Stimulated activated CD4-positive, alpha-beta T cell treated with anti-CD3 and anti-CD28 coated beads, Interleukin-15, amount 100 ng/mL, for 24 hours (primary cell): Measurements from ENCODE around the gene BNC2.

Source experiments
- DNase-seq: peaks from one replicate; pipeline ENCODE4 v3.0.0-alpha.2; 2020

BNC2 gene

DNA sequence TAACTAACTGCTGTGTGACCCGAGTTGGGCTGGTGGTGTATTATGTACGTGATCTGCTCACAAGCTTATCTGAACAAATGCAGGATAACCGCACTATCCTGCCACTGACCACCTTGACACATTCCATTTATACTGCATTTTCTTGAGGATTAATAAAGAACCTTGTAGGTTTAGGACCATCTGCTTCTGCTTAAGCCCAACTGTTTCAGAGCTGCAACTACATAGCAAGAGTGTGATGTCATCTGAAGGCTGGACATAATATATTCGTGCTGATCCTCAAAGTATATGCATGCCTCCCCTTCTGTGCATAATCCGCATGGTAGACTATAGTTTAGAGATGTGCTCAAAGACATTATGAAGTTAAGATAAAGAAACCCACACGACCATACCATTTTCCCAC lies 435.9 kb downstream of the BNC2 start:
- no peak for DNase-seq

DNA sequence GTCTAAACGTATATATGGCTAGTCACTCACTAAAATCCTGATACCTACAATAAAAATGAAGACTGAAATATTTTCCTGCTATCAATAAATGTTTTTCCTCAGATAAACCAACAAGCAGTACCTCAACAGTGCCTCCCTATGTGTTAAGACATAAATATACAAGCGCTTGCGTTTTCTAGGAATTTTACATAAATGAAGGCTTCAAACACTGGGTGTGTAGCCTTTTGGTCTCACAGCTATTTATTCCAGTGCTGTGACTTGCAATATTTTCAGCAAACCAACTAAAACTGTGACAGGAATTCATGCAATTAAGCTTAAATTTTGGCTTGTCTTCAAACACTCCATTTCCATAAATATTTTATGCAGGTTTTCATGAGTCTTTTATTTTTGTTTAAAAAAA lies 437.0 kb downstream of the BNC2 start:
- DNase-seq = no peak

DNA sequence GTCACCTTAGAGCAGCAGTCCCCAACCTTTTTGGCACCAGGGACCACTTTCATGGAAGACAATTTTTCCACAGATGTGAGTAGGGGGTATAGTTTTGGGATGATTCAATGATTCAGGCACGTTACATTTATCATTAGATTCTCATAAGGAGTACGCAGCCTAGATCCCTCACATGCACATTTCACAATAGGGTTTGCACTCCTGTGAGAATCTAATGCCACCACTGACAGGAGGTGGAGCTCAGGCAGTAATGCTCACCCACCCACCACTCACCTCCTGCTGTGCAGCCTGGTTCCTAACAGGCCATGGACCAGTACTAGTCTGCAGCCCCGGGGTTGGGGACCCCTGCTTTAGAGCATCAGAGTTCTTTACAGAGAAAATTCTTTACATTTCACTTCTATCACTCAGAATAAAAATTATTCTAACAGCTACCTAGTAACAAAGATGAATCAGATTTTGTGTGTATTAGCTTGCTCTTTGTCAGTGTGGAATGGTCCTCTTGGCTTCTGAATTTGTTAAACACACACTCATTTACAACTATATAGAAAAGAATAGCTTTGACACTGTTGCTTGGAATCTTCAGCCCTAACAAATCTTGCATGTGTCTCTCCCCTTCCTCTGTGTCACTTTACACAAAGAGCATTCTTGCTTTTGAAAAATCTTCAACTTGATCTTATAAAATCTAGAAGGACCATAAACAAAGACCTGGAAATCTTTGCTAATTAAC lies 438.6 kb downstream of the BNC2 start:
- DNase-seq = no peak

DNA sequence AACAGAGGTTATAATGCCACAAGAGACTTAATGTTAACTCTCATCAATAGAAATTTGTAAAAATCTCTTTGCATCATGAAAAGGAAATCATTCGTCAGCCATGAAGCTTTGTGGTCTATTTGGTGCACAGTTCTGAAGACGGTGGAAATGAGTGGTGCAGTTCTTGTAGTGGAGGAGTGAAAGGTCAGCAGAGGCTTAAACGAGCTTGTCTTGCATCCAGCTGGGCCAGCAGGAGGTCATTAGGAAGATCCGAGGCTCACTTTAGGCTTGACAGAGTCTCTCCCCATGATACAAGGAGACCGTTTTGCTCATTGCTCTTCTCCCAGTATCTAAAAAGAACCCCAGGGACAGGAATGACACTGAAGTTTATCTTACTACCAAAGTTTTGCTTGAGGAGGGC lies 440.8 kb downstream of the BNC2 start:
- no peak for DNase-seq

DNA sequence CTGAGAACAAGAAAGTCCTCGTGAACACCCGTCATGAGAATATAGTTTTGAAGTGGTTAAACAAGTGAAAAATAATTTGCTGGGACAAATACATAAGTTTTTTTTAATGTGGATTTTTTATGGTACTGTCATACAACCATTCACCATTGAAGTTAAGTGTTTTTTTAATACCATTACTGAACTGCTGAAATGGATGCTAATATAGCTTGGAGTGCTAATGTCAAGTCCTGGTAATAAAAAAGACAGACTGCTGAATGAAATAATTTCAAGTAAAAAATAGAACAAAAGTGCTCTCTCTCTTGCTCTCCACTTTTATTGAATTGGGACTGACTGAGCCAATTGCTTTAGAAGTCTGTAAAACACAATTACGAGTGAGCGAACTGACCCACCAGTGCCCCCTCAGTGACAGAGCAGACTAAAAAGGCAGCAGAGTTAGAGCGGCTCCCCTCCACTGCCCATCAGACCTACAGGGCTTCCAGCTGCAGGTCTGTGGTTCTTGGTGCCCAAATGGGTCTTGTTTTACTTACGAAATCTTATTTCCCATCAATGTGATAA lies 442.5 kb downstream of the BNC2 start:
- DNase-seq = no peak

DNA sequence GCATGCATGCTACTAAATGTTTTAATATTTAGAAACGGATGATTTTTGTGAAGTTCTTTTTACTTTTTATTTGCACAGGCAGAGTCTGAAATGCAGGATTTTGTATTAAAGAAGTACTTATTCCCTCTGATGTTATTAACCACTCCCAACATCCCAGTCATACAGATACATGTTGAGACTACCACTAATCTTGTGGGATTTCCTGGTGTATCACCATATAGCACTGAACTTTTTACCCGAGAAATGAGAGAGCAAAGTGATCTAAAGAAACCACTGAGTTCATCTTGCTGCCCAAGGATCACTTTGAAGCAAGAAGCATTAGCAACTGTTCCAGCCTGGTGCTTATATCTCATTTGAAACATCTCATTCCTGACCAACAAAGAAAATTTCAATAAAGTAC lies 443.8 kb downstream of the BNC2 start:
- DNase-seq = no peak

DNA sequence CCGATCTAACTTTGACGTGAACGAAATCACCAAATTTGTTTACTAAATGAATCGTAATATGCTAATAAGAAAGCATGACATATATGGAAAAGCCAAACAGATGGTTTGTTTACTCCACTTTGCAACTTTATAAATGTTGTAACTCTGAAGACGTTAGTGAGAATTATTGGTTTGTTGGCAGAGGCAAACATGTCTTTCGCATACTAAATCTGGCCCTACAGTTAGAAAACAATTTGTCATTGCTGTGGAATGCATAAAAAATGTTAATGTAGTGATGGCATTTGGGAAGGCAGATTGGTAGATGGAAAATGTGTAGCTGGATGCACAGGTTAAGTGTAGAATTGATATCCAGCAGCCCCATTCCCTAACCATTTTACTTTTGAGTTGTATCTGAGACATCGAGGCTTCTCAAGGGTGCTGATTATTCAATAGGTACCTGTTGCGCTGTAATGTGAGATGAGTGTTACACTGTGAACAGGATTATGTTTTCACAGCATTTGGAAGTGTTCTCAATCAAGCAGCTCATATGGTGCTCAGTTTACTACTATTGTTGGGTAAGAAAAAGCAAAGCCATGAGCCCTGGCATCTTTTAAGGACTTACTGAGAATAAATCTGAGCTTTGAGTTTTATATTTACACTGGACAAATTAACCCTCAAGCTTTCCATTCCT lies 444.8 kb downstream of the BNC2 start:
- no peak for DNase-seq

DNA sequence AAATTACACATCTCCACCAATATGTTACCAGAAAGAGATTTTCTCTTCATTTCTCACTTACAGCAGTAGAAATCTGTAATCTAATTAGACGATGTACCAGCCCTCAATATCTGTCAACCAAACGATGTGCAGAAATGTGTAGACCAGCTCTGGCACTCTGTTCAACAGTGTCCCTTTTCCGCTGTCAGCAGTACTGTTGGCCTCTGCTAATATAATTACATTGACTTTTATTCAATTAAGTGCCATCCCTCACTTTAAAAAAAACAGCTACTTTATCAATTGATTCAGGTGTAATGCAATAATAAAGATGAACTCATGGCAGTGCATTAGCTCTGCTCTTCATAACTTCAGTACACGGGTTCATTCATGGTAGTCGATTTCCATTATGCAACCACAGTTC lies 448.4 kb downstream of the BNC2 start:
- no peak for DNase-seq

DNA sequence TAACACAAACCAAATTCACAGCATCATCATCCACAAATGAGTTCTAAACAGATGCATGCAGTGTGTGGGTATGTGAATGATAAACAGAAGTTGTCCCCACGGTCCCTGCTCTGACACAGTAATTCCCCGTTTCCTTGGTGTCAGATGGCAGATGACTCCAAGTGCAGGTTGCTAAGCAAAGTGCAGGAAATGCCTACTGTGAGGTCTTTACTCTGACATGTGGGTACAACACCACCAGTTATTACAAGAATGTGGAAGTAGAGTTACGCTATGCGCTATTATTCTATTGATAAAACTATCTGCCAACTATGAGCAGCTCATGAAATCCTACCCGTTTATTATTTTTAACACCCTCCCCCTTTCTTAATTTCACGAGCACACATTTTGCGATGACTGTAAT lies 448.9 kb downstream of the BNC2 start:
- DNase-seq = no peak

DNA sequence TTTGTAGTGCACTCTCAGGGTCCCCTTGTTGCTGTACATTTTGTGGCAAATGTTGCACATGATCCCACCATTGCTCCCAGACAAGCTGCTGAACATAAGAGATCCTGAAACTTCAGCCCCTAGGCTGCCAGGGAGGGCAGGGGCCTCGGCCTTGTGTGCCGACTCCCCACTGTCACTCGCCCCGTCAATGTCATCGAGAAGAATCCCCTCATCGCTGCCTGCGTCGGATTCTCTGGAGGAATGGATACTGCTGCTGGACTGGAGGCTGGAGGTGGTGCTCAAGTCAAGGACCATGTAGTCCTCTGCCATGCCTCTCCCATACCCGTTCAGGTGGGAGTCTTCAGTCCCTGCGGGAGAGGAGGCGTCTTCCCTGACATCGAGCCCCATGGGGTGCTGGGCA lies 451.3 kb downstream of the BNC2 start:
- no peak for DNase-seq

DNA sequence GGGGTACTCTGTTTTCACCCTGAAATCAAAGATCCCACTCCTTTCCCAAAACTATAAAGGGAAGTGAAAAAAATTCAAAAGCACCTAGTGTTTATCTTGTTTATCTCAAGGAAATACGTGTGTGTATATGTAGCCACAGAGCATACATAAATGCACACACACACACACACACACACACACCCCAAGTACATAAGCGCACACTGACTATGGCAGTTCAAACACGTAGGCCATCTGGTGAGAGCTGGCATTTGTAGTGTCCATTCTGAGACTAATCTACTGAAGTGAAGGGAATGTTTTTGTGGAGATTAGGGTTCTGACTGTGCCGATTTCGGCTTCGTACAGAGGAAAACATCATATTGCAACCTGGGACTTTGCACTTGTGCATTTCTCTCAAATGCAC lies 451.7 kb downstream of the BNC2 start:
- no peak for DNase-seq

DNA sequence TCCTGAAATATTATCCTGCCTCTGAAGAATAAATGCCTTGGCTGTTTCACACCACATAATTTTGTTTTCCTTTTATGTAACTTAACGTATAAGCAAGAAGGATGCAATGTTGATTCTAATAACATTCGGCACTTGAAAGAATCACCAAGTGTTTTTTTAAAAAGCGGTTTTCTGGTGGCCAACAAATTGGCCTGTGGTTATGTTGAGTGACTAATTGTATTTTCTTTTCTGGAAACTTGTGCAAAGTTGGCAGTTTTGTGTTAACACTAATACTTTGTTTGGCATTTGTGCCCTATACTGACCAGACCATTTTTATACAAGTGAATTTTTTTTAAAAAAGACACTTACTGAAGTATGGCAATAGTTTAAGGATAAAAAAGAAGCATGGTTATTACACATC lies 452.7 kb downstream of the BNC2 start:
- DNase-seq = no peak

DNA sequence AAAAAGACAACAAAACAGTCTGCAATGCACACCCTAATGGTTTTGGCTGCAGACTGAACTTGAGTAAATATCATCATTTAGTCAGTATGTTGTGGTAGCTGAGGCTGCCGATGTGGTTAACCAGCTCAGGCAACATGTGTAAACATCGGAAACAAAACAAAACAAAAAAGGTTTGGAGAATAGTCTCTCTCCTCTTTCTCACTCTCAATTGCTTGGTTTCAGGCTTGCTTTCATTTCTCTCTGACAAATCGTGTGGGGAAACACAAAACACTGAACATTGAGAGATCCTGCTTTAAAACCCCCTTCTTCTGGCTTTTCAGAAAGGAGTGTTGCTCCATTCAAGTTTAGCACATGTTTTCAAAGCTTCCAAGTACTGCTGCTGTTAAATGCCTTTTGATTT lies 453.3 kb downstream of the BNC2 start:
- DNase-seq = no peak

DNA sequence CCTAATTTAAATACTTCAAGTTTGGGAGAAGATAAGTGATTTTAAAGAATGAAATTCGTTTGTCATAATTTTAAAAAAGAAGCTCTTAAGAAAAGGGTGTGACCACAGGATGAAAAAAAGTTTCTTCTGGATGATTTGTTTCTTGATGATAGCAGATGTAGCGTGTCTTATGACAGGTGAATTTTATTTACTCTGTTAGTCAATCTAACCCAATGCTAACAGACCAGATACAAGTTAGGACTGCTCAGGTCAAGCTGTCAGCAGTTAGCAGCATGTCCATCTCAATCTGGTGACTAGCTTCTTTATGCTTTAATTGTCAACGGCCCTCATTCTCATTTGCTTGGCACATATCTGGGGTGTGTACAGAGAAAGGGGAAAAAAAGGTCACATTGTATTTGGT lies 456.0 kb downstream of the BNC2 start:
- no peak for DNase-seq

DNA sequence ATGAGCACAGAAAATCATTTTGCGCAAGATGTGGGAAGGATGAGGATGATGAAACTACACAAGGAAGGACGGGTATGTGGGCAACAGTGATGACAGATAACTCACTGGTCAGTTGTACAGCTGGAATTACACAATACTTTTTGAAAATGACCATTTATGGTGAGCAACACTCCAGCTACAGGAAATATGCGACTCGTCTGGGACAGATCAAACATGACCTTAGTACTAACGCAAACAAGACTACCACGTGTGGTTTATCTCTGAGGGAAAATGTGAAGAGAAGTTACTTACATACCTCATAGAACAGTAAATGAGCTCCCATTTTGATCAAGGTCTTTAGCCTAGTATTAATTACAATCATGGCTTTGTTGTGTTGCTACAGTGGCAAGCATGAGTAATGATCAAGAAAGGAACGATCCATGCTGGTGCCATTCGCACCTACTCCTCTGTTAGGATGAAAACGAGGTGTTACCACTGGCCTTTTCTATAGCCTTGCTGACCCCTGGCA lies 456.9 kb downstream of the BNC2 start:
- DNase-seq = no peak

DNA sequence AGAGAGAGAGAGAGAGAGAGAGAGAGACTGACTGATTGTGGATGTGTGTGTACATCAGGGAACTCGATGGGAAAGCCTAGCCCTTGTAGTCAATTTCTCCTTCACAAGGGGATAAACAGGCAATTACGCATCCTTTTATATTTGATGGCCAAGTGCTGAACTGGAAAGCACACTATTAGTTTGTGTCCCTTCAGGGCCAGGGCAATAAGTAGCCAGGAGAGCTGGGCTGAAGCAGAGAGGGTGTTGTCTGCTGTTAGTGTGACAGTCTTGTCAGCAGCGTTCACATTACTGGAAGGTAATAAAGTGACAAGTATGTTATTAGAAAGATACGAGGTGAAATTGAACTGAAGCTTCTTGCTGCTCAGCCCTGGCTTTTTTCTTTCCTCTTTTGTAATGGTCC lies 457.7 kb downstream of the BNC2 start:
- no peak for DNase-seq

DNA sequence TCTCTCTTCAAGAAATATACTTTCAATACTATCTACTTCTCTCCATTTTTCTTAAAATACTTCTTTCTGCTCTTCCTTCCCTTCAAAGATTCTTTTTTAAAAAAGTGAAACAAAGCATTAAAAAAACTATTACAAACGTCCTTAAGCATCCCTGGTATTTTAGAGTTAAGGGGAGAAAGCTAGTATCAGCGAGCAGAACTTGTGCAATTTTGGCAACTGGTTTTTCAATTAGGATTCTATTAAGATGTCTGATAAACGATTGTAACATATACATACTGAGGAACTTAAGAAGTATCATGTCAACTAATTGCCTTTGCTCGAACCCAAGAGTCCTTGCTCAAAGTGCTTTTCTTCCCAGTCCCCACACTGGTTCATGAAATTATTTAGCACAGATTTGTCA lies 459.2 kb downstream of the BNC2 start:
- no peak for DNase-seq

DNA sequence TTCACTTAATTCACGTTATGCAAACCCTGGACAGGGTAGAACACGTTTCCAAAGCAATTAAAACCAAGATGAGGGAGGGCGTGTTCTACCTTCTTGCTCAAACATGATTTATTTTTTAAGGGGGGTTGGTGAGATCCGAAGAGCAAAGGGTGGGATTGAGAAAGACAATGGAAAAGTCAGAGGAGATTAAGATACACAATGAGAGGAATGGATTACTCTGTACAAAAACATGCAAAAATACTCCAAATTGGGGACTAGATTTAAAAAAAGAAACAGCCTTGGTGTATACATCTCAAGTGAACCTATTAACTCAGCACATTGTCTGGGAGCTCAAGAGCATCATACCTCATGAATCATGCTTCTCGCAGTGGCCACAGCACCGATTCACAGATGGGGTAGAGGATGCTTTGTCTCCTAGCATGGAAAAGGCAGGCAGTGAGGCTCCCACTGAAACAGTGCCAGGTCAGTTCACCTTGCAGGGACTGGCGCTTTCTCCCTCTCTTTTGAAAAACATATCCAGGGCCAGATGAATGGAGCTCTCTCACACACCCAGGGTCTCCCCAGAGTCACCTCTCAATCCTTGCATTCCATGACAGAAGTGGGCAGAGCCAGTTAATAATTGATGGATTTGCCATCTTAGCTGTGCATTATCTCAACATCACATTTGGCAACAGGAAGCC lies 459.7 kb downstream of the BNC2 start:
- no peak for DNase-seq

DNA sequence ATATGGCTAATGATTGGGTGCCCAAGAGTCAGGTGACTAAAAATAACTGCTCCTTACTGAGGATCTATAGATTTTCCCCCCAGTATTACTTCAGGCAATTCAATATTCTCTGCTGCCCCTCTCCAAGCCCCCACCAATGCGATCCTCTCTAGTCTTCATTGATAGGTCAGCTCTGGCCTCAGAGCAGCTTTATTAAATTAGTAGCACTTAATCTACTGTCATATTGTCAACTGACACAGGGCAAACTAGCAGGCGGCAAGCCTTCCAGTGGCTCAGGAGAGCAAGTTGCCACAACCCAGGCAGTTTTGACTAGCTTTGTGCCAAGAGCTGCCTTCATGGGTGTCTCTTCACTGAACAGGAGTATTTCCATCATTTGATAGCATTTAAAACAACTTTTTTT lies 462.9 kb downstream of the BNC2 start:
- no peak for DNase-seq

DNA sequence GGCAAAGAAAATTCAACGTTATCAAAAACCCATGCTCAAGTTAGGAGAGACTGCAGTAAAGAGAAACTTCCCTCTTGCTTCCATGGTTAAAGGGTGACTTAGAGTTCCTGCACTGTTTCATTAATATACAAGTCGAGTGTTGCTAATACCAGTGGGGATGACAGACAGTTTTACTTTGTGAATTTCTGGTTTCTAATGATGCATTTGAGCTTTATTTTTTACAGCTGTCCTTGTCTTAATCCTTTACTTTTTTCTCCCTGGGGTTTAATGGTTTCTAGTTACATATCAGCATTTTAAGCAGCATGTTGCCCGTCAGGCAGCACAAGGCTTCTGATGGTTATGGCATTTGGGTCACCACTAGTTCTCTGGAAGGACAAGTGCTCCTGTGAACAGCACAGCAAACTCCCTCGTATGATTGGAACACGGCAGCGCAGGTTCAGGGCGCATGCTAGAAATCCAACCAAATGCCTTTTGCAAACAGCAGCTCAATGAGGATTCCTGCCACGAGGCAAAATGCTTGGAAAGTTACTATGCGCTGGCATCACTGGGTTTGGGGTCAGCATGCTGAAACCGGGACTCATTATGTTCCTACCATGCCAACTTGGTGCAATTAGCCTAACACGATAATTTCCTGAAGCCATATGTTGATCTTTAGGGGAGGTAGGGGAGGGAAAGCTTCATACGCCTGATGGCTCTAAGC lies 463.8 kb downstream of the BNC2 start:
- no peak for DNase-seq

DNA sequence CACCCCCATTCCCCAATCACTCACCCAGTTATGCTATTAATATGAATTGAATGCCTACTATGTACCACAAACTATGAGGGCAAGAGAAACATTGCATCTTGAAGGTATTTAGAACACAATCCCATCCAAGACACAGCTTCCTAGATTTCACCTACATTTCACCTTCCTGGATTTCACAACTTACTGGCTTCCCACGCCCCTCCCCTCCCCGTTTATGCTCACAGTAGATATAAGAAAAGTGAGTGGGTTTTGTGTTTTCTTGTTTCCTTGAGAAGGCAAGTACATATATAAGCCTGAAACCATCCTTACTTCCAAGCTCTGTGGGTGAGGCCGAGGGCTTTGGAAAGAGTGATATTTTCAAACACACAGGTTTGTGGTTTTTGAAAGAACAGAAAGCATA lies 465.0 kb downstream of the BNC2 start:
- no peak for DNase-seq

DNA sequence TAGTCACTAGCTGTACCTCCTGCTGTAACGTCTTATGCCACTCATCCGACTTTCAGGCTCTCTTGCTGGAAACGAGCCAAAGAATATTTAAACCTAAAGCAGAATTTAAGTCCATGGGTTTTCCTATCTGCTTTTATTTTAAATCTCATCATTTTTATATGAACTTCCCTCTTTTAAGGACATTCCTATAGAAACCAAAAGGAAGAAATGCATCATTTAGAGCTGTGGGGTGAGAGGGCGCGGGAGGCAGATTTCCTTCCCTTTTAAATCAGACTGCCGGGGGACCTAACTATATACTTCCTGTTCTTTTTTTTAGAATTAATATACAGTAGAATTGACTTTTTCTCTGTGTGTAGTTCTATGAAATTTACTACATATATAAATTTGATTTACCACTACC lies 468.8 kb downstream of the BNC2 start:
- DNase-seq = no peak

DNA sequence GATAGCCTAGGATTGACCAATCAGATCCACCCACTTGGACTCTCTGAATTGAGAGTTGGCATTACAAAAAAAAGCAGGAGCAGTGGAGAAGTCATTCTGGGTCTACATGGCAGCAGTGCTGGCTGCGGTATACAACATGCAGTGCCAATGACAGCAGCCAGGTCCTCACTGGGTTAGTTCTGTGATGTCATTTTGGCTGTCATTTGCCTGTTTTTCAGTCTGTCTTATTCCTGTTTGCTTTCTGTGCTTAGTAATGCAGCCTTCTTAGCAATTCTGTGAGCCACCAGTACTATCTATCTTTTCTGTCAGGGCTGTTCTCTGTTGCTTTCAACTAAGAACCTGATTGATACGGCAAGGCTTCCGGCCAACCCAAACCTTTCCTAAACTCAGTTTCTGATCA lies 471.8 kb downstream of the BNC2 start:
- DNase-seq = no peak
